GM19468 (cell line): ENCODE data around the gene RAB39A.
"Not testable (repeated sequence)": the region's sequence is repeated elsewhere in the genome, so short reads cannot be mapped to it uniquely, and the experiment has no call there.

Experiments
- ATAC-seq: cut with Tn5 transposase; IDR thresholded peaks from one replicate; pipeline ENCODE4 v1.9.1; 2021; ENCODE audit warnings: mild to moderate bottlenecking, moderate library complexity, moderate number of reproducible peaks; ENCODE audit not compliant: unreplicated experiment; ENCODE audit errors: extremely low read depth

RAB39A gene

DNA sequence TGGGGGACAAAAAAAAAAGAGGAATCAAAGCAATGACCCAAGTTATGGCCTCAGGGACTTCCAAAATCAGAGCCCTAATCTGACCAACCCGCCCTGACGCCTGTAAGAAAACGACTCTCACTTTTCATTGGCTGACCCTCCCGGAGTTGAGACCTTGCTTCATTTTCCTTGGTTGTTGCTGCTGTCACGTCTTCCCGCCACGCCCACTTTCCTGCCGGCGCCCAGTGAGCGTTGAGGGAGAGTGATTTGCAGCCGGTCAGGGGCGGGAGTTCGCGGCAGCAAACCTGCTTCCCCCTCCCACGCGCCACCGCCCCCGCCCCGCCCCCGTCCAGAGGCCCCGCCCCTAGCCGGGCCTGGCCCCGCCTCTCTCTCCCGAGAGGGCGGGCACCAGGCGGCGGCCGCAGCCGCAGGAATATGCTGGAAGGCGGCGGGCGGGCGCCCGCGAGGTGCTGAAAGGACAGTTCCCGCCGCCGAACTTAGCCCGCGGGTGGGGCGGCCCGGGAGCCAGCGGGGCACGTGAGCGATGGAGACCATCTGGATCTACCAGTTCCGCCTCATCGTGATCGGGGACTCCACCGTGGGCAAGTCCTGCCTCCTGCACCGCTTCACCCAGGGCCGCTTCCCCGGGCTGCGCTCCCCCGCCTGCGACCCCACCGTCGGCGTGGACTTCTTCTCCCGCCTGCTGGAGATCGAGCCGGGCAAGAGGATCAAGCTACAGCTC, at the start of gene RAB39A:
Gene RAB39A, plus strand, starts transcription at position 403 of the 721 bp plus-strand sequence. Its CDS starts 121 bp downstream, at position 524.
- ATAC-seq, result peak; percentile 85

GRCh38 chr11:107881471-107881870, 46.8 kb upstream of the RAB39A start:
- ATAC-seq, result not testable (repeated sequence)

DNA sequence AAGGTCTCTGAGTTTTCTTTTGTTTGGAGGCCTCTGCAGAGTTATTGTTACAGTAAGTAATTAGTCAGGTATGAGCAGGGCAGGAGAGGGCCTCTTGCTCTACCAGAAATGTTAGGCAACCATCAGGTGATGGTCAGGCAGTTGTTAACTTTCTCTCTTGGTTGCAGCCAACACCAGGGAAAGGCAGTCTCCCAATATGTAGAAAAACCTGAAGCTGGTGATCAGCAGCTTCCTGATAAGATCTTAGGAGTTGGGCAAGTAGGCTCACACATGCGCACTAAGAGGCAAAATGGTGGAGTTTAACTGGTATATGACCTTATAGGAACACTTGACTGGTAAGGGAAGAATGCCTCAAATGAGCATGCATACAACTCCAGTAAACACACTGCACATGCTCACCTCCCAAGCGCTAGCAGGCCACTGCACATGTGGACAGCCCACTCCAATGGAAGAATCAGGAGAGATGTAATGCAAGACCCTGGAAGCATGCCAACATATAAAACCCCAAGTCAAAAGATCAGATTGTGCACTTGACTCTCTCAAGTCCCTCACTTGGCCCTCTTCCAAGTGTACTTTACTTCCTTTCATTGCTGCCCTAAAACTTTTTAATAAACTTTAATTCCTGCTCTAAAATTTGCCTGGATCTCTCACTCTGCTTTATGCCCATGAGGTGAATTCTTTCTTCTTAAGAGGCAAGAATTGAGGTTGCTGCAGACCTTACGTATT, 46.0 kb upstream of the RAB39A start:
- no peak for ATAC-seq

- ATAC-seq, result no peak
Measured at GRCh38 chr11:107898270-107898669, 30.0 kb upstream of the RAB39A start.

DNA sequence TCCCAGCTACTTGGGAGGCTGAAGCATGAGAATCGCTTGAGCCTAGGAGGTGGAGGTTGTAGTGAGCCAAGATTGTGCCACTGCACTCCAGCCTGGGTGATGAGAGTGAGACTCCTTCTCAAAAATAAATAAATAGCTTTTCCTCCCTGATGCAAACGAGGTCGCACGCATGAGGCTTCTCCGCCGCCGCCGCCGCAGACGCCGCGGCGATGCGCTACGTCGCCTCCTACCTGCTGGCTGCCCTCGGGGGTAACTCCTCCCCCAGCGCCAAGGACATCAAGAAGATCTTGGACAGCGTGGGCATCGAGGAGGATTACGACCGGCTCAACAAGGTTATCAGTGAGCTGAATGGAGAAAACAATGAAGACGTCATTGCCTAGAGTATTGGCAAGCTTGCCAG, 20.0 kb upstream of the RAB39A start:
- ATAC-seq, result no peak

- not testable (repeated sequence) for ATAC-seq
Measured at GRCh38 chr11:107912415-107912814, 15.8 kb upstream of the RAB39A start.

DNA sequence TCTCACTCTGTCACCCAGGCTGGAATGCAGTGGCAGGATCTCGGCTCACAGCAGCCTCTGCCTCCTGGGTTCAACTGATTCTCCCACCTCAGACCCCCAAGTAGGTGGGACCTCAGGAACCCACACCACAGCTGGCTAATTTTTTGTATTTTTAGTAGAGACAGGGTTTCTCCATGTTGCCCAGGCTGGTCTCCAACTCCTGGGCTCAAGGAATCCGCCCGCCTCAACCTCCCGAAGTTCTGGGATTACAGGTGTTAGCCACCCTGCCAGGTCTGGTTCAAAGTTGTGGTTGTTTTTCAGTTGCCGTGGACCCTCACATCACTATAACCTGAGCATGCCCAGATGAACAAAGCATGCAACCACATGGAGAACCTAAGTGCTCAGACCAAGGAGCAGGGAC, 13.0 kb upstream of the RAB39A start:
- ATAC-seq, result no peak

GRCh38 chr11:107916671-107917241, 11.5 kb upstream of the RAB39A start:
- no peak for ATAC-seq

GRCh38 chr11:107921997-107922396, 6.3 kb upstream of the RAB39A start:
- ATAC-seq, result no peak

DNA sequence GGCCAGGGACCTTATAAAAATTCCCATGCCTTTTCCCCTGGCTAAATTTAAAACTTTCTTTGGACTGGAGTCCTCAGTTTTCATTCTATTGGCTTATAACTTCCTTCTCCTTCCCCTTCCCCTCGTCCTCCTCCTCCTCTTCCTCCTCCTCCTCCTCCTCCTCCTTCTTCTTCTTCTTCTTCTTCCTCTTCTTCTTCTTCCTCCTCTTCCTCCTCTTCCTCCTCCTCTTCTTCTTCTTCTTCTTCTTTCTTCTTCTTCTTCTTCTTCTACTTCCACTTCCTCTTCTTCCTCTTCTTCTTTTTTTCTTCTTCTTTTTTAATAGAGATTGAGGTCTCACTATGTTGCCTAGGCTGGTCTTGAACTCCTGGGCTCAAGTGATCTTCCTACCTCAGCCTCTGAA, 4.7 kb upstream of the RAB39A start:
- ATAC-seq, result not testable (repeated sequence)

DNA sequence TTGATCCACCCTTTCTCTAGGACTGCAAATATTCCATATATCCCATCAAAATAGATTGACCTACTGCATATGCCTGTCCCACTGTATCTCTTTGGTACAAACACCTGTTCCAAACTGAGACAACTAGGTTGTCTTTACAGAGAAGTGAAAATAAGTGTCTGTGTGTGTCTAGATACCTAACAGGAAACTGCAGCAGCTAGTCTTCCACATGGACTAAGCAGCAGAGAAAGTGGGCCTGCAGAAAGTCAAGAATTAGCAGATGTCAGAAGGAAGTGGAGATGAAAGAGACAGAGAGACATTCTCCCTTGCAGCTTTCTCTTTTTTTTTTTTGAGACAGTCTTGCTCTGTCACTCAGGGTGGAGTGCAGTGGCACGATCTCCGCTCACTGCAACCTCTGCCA, 3.9 kb upstream of the RAB39A start:
- no peak for ATAC-seq

DNA sequence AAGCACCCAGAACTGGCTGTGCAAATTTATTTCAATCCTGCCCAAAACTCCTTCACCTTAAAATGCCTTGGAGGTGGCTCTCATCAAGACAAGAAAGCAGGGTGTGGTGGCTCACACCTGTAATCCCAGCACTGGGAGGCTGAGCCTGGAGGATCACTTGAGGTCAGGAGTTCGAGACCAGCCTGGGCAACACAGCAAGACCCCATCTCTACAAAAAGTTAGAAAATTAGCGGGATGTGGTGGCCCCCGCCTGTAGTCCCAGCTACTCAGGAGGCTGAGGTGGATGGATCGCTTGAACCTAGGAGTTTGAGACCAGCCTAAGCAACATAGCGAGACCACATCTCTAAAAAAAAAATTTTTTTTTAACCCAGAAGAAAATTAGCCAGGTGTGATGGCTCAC, 689 bp upstream of the RAB39A start:
- ATAC-seq, result no peak

DNA sequence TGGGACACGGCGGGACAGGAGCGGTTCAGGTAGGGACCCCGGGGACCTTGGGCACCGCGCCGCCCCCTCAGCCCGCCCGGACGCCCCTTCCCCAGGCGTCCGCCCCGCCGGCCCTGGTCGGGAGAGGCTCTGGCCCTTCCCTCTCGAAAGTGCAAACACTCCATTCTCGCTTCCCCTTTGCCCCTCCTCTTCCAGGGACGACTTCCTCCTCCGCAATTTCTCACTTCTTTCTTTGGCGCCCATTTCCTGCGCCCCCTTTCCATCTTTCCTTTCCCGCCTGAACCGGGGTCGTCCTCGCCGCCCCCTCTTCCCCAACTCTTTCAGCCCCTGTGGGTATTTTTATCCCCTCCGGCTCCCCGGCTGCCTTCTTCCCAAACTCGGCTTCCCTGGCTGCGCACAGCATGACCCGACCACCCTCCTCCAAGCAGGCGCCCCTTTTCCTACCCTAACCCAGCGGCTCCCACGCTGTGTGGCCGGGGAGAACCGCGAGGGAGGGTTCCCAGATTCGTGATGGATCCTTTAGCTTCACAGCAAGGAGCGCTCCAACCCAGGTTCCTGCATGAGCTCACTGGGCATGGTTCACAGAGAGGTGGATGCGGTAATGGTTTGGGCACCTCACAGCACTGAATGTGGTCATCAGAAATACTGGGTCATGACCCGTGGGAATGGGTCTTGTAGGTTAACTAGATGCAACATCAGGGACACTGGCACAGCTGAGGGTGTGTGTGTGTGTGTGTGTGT, 689 bp downstream of the RAB39A start:
- no peak for ATAC-seq

DNA sequence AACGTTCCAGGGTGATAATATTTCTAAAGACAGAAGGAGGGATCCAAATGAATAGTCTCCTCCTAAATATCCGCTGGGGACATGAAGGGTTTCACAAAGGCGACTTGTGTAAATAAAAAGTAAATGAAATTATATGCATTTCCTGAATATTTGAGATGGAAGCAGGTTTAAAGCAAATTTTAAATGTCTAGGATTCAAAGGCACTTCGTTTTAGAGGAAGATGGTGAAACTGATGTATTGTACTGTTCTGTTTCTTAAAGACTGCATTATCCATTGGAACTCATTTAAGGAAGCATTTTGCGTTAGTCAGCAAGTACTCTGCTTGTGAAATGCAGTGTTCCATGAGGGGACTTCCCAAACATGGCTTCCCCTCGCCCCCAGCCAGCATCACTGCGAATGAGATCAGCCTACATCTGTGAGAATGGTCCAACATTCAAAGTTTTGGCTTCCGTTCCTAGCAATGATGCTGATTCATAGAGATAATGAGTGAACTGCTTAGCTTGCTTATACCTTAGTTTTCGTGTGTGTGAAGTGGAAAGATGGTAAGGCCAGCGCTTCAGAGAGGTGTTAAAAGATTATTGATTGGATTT, 1.5 kb downstream of the RAB39A start:
- no peak for ATAC-seq

DNA sequence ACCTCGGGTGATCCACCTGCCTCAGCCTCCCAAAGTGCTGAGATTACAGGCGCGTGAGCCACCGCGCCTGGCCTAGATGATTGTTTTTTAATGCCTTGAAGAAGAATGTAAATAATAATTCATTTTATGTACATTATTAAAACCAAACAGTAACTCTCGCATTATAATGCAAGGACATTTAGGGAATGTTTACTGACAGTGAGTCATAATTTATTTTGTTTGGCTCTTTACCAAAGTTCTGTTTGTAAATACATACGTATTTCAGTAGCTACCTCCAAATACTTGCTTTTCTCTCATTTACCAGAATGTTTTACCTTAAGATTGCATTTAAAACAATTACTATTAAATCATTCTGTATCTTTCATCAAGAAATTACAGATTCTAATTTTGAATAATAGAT, 3.0 kb downstream of the RAB39A start:
- ATAC-seq, result no peak

- ATAC-seq, result no peak
Measured at GRCh38 chr11:107947904-107948303, 19.7 kb downstream of the RAB39A start.

GRCh38 chr11:107948328-107948727, 20.1 kb downstream of the RAB39A start:
- ATAC-seq, result not testable (repeated sequence)

DNA sequence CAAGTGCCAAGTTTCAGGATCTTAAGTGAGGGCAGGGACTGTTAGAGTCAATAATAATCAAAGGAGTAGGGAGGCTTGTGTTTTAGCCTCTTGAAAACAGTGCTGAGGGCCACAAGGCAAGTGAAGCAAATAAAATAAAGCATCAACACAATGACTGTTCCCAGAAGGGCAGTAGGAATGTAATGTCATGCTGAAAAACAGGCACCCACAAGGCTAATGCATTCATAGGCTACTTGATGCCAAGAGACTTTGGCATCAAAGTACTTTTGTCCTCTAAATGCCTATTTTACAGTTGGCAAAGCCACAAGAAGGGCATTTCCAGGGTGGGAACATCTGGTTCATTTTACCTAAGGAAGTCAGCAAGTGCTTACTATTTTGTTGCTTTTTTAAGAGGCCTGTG, 22.9 kb downstream of the RAB39A start:
- no peak for ATAC-seq

GRCh38 chr11:107953446-107953845, 25.2 kb downstream of the RAB39A start:
- no peak for ATAC-seq

DNA sequence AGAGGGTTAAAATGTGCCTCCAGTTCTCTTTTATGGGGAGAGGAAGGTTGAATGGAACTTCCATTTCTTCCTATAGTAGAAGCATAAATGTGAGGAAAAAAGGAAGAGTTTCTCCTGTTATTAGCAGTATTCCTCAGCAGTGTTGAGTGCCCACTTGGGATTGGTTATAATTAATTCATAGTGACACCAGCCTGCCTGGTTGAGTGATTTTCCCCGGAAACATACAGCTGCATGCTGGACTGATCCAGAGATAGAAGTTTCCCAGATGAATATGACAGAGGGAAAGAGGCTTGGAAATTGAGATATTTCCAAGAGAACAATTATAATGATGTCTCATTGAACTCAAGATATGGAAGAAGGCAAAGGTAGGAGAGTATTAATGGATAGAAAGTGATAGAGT, 28.3 kb downstream of the RAB39A start:
- no peak for ATAC-seq
